ENCODE results near the gene TAF4B. TPM values are rescaled to one million over a fixed set of nuclear protein-coding genes. Genes with fewer than 3 reads are reported as not detected.

Gene TAF4B
- total RNA-seq, 1 donor from 2014 or later = 1.6 TPM

DNA sequence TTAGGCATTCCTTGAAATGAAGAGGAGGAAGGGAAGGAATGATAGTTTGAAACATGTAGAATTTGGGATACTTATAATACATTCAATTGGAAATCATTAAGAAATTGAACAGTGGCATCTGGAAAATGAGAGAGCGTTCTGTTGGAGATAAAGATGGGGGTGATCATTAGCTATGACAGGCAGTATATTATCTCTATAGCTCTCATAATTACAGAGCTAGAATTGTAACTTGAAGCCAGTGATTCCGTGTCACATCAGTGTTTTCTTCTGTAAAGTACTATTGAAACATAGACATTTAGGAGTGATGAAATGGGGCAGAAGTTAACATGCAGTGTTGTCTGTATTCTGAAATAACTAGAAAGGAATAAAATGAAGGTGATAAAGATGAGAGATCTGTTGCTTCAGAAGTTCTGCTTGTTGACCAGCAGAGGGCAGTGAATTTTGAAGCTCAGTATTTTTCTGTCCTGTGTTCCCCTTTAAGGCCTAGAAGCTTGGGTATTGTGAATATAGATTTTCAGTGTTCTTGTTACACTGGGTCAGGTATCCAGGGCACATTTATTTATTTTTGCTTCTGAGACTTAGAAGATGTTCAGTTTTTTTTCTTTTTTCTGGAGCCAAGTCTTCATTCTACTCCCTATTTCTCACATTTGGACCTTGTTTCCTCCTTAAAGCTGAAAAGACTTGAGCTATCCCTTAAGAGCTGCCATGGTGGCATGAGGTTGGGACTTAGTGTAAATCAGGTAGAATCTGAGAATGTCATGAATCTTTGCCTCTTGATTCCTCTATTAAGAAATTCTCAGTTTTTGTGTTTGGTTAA is 157.4 kb downstream of the TAF4B start:
- no peak for DNase-seq (ENCODE audit: low spot score)

GRCh38 chr18:26386002-26386401 is 159.8 kb downstream of the TAF4B start:
- peak; percentile 32 for DNase-seq (ENCODE audit: low spot score)

DNA sequence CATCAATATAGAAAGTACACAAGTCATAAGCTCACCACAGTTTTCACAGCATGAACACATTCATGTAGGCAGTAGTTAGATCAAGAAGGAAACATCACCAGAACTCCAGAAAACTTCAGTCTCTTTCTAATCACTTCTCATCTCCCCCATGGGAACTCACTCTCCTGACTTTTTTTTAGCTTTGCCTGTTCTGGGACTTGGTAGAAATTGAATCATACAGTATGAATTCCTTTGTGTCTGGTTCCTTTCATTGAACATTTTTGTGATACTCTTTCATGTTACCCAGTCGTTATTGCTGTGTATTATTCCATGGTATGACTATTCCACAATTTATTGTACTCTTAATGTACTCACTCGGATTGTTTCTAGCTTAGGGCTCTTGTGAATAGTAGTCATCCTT is 160.2 kb downstream of the TAF4B start:
- DNase-seq (ENCODE audit: low spot score) = no peak

GRCh38 chr18:26394047-26394654 is 167.9 kb downstream of the TAF4B start:
- no peak for DNase-seq (ENCODE audit: low spot score)

- DNase-seq (ENCODE audit: low spot score) = no peak
These were observed 170.8 kb downstream of the TAF4B start for GRCh38 chr18:26397019-26397418.

DNA sequence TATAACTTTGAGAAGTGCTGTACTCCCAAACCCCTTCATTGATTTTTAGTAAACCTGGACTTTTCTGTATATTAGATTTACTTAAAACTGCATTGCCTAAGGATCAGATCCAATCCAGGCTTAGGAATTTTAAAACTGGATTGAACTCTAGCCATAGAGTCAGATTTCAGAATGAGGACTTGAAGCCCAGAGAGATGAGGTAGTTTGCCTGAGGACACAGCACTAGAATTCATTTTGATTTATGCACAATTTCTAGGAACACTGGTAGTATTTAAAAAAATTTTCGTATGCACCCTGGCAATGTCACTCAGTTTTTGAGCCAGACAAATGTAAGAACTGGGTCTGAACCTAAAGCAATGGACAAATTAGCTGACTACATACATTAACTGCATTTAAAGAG is 177.2 kb downstream of the TAF4B start:
- no peak for DNase-seq (ENCODE audit: low spot score)

DNA sequence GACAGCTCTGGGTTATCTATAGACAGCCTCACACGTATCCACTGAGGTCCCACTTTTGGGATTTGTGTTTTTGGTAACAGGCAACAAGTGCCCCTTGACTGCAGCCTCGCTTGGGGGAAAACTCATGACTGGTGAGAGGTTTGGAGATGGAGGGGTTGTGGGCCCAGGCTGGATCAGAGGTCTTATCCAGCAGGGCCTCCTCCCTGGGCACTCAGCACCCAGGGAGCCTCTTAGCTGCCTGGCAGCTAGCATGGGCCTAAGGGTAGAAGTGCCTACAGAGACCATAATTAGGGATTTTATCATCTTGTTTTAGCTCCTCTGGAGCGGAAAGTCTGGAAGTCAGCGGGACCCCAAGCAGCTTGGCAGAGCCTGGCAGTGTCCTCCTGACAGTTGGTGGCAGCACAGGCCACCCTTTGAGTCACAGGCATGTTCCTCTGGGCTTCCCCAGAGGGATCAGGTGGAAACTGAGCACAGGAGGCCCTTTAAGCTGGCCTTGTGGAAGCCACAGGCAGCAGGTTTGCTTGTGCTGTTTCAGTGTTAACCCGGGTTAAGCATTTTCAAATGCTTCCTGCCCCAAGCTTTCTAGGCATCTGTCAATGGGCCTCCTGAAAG is 179.1 kb downstream of the TAF4B start:
- no peak for DNase-seq (ENCODE audit: low spot score)

GRCh38 chr18:26406324-26406723 is 180.1 kb downstream of the TAF4B start:
- no peak for DNase-seq (ENCODE audit: low spot score)

DNA sequence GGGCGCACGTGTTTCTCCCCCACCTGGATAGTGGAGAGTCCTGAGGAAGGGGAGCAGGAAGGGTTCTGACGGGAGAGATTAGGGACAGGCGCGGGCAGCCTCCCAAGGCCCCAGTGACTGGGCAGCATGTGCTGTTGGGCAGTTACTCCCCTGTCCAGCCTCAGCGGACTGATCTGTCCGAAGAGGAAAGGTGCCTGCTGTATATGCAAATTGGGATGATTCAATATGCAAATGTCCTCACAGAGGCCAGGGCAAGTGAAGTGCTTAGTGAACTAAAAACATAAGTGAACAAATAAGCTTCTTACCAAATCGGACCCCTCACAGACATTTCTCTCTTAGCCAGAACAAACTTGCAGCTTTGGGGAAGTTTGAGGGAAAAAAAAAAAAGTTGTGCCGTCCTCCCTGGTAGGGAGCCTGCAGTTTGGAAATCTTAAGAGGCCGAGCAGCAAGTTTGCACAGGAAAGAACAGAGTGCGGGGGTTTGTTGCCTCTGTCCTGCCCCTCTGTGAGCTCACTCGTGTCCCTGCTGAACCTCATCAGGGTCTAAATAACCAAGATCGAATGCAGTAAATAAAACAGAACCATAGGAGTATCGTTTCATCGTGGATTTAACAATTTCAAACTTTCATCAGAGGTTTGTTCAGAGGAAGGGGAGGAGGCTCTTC is 180.7 kb downstream of the TAF4B start:
- DNase-seq (ENCODE audit: low spot score) = no peak

DNA sequence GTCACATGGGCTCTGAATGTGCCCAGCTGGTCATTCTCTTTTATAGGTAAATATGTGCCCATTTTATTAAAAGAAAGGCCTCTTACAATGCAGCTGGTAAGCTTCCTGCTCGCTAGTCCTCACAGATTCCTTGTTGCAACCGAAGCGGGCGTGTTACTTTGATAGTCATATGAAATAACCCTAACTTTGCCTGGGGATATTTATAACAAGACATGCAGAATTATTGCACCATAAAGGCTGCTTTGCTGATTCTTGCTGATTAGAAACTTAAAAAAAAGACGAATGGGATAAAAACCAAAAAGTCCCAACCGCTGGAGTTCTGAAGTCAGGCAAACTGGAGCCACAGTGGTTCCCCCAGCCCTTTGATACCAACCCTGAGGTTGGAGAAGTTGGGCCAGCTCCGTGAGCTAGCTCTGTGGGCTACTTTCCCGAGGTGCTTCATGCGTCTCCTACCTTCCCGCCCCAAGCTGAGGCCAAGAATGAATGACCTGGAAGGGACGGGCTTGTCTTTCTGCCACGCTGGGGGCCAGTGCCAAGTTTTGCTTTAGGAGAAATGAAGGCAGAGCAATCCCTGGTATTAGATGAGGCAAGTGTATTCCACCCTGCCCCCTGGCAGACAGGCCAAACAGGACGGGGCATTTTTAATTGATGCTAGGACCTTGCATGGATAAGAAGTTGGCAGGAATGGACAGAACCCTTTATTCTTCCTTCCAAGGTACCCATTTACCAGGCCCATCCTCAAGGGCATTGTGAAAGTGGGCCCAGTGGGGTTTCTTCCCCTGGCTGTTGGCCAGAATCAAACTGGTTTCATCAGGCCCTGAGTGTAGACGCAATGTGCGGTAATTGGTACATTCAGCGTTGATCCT is 181.7 kb downstream of the TAF4B start:
- no peak for DNase-seq (ENCODE audit: low spot score)

DNA sequence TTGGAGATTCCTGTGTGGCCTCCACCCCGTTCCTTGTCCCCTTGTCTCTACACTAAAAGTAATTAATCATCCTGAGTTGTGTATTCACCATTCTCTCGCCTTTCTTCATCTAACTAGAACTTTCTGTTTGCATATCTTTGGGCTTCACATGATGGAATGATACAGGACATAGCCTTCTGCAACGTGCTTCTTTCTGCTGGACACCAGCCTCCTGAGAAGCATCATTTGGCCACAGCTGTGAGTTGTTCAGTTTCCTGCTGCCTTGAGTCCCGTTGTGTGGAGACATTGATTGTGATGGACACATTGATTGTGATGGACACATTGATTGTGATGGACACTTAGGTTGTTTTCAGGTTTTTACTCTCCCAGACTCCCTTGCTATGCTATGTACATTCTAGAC is 182.8 kb downstream of the TAF4B start:
- DNase-seq (ENCODE audit: low spot score) = no peak

DNA sequence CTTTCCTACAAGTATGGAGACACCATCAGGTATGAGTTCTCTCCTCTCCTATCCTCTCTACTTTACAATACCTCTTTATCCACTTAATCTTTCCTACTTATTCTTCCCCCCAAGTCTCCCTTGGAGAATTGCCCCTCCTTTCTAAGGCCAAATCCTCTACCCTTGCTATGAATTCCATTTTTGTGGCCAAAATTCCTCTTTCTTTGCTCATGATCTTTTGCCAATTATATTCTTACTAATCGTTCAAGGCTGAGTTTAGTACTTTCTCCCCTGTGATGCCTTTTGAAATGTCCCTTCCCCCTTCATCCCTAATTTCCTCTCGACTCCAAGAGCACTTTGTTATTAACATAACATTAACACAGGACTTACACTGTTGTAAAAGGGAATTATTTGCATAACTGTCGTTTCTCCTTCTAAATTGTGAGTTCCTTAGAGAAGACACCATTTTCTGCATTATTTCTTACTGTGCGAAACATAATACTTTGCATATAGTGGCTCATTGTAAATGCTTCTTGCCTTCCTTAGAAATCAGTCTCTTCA is 188.7 kb downstream of the TAF4B start:
- no peak for DNase-seq (ENCODE audit: low spot score)

DNA sequence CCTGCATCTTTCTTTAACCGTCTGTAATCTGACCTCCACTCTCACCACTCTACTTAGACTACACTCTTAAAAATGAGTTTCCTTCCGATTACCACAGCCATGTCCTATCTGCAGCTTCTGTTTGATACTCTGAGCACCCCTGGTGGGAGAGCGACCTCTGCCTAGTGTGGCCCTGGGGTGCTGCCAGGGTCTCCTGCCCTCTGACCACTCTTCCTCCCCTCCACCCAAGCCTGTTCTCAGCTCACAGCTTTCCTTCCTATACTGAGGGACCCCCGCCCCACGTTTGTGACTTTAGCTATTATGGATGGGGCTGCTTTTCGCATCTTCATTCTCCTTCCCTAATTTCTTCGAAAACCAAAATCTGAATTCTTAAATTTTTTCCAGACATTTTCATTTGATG is 189.4 kb downstream of the TAF4B start:
- no peak for DNase-seq (ENCODE audit: low spot score)

DNA sequence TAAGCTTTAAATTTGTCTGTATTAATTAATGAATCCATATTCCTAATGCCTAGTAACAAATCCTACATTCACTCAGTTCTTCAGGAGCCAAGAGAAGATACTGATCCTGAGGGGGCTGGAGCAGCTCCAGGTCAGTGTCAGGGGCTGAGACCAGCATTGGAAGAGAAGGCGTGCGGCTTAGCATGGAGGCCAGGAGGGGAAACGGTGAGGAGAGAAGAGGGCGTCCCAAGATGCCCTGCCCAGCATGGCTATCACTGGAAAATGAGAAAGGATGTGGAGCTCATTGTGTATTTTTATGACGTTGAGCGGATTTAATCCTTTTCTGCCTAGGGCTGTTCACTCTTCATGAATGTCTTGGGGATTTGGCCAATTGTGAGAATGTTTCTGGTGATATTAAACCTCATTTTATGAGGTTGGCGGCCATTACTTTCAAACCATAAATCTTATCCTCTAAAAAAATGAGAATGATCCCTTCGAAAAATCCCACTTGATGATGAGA is 190.5 kb downstream of the TAF4B start:
- no peak for DNase-seq (ENCODE audit: low spot score)

DNA sequence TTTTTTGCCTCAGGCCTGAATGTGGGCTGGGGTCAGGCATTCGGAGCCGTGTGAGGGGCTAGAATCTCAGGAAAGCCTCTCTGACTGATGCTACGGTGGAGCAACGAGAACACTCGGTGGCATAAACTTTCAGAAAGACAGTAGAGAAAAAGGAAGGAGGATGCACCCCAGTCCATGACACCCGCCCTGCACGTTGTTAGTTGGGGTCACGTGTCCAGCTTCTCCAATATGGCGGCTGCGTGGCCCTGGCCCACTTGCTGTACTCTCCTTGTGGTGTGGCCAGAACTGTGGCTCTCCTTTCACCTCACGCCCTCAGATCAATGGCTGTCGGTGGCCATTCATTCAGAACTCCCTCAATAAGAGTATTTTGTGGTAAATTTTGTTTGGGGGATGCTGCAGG is 190.9 kb downstream of the TAF4B start:
- no peak for DNase-seq (ENCODE audit: low spot score)

- no peak for DNase-seq (ENCODE audit: low spot score)
These were observed 192.0 kb downstream of the TAF4B start for GRCh38 chr18:26418225-26418624.

DNA sequence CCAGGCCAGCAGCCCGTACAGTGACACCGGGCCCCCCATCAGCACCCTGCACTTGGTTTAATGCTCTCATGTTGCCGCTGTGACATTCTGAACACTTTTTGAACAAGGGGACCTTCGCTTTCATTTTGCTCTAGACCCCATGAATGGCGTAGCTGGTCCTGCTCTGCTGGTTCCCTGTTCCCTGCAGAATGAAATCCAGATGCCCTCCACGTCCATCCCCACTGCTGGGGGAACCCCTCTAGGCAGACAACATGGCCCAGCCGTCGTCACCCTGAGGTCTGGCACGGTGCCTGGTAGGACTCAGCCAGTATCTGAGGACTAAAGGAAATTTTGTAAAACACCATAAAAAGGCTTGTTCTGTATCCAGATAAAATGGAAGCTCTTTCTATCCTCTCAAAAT is 193.5 kb downstream of the TAF4B start:
- DNase-seq (ENCODE audit: low spot score) = no peak

DNA sequence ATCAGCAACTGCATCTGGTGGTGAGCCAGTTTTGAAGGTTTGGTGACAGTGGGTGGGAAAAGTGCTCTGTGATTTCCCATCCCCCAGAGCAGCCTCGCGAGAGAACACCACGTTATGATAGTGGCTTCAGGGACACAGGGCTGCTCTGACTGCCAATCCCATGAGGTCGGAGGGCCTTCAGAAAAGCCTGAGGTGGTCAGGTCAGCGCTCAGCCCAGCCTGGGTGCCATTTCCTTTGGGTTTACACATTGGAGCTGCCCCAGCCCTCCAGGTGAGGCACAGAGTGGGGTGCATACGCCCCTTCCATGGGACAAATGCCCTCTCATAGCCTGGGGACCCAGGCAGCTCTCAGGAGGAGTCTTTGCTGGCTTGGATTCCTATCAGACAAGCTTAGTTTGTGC is 195.3 kb downstream of the TAF4B start:
- peak; percentile 3 for DNase-seq (ENCODE audit: low spot score)

DNA sequence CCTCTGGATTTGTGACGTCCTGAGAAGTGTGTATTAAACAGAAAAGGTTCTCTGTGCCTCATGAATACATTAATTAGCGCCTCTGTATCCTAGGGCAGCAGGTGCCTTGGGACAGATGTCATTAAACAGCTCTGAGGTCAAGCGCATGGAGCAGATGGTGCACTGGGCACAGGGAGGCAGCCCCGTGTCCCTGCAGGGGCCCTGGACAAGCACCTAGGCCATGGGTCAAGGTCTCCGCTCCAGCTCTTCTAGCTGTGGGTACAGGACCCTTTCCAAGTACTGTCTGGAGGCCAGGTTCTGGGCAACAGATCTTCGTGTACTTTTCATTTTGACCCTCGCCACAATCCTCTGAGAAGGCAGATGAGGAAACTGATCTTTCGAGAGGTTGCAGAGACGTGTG is 195.7 kb downstream of the TAF4B start:
- no peak for DNase-seq (ENCODE audit: low spot score)

DNA sequence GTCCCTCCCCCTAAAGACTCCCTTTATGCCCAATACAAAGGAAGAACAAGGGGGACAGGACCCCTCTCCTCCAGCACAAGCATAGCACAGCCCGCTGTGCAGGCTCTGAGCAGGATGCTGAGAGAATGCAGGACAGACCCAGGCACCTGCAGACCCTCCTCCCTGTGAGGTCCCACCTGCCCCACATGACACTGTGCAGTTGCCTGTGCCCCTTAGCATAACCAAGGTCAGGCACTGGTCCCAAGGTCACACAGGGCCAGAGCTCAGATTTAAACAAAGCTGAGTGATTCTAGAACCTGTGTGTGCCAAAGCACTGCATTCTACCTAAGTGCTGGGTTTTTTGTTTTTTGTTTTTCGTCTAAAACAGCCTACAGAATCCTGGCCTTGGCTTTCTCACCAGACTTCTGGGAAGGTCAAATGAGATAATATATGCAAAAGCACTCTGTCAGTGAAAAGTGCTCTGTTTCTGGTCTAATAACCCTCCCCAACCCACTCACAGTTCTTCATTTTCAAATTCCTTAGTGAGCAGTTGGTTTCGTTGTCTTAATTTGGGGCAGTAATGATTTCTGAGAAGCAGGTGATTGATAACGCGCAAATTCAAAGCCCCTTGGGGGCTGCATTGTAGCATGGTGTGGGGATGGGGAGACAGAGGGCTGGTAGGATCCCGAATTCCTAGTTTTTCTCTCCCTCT is 196.4 kb downstream of the TAF4B start:
- no peak for DNase-seq (ENCODE audit: low spot score)

Measured in mucosa of gallbladder (tissue), 1 donor.